Right cardiac atrium (tissue), 5 donors: Measurements from ENCODE around the gene HIF1AN. TPM values are rescaled to one million over a fixed set of nuclear protein-coding genes. Genes with fewer than 3 reads are reported as not detected.
A peak's percentile ranks its signal among the peaks of the same experiment; 100 is the strongest.

Source experiments
- ATAC-seq, 2 donors: fragments of 200-7000 bp; cut with Tn5 transposase; one replicate each; pipeline versions ENCODE4 v1.8.0 to v1.9.1; 2020; ENCODE audit warnings: moderate library complexity in 2 of 2, mild to moderate bottlenecking in 1 of 2
- DNase-seq, 3 donors: peaks; one replicate each; pipeline ENCODE4 v3.0.0-alpha.2; 2020
- H3K27ac ChIP-seq: one replicate; pipeline ENCODE4 v1.5.1; 2013; ENCODE audit warnings: mild to moderate bottlenecking, low read length, control low read depth, moderate library complexity
- H3K27me3 ChIP-seq: one replicate; pipeline ENCODE4 v1.6.1; 2013; ENCODE audit not compliant: control insufficient read depth, insufficient read depth
- H3K4me1 ChIP-seq: one replicate; pipeline ENCODE4 v1.6.1; 2013; ENCODE audit warnings: low read length; ENCODE audit not compliant: control insufficient read depth, insufficient read depth
- H3K4me3 ChIP-seq: one replicate; pipeline ENCODE4 v1.5.1; 2013; ENCODE audit warnings: low read length, control low read depth
- H3K9me3 ChIP-seq: one replicate; pipeline ENCODE4 v1.6.1; 2013; ENCODE audit warnings: low read length; ENCODE audit not compliant: control insufficient read depth
- WGBS: extraction: QIAGEN DNeasy Blood & Tissue Kit; methylation state at CpG from one replicate; pipeline ENCODE4 v1.1.7; 2013; 5-methylcytosine and 5-hydroxymethylcytosine counted together
- intact Hi-C, 4 donors: fragments of 100-400 bp; cut with DNase I; formaldehyde crosslinking; loops; one replicate each; pipeline versions ENCODE4 v1.11.0 to v1.14.0; 2022 to 2023
- long read RNA-seq, 4 donors: library from polyadenylated mRNA; unstranded; transcript quantifications; one replicate each; pipeline ENCODE4 v2.0.0, GENCODE V29; 2020 to 2021
- polyA plus RNA-seq: library from polyadenylated mRNA; stranded (reverse); fragments of 200-250 nt; gene quantifications from one replicate; pipeline ENCODE4 v1.2.3, GENCODE V29; 2013
- total RNA-seq, 4 donors: library from RNA; stranded (reverse); fragmentation: NEBNext Ultra II Directional; extraction: Animal tissue kit (Norgen Biotek cat#: 25700); gene quantifications; one replicate each; pipeline ENCODE4 v1.2.1, GENCODE V29; 2021
- donor health status: healthy with polysubstance abuse.
- donor health status: DM: no; HTN: yes; CAD: no.
- donor health status: DM: no; HTN: no; CAD: no.
- donor health status: DM: no; HTN: yes; CAD: no; lungs with severe emphysema.
- donor health status: DM: yes; HTN: yes; CAD: no.

Gene HIF1AN
- total RNA-seq (10 to 100 TPM; 32.1 to 41.1 (median 35.5) TPM), polyA plus RNA-seq (9.5 TPM)
- long read RNA-seq, donor 1, full-length matches to known transcripts = 134 of 166 reads
- long read RNA-seq, donor 1, partial matches to known transcripts = 17 of 166 reads
- long read RNA-seq, donor 1, other reads (novel, unspliced or antisense) = 15 of 166 reads
- long read RNA-seq, donor 2, full-length matches to known transcripts = 63 of 81 reads
- long read RNA-seq, donor 2, partial matches to known transcripts = 1 of 81 reads
- long read RNA-seq, donor 2, other reads (novel, unspliced or antisense) = 17 of 81 reads
- long read RNA-seq, donor 3, full-length matches to known transcripts = 319 of 382 reads
- long read RNA-seq, donor 3, partial matches to known transcripts = 13 of 382 reads
- long read RNA-seq, donor 3, other reads (novel, unspliced or antisense) = 50 of 382 reads
- long read RNA-seq, donor 4, full-length matches to known transcripts = 42 of 57 reads
- long read RNA-seq, donor 4, partial matches to known transcripts = 2 of 57 reads
- long read RNA-seq, donor 4, other reads (novel, unspliced or antisense) = 13 of 57 reads

- ATAC-seq (peak; percentile 97), DNase-seq (peak; percentile 90 to 95 (median 93))
- Histone ChIP-seq H3K9me3 (no peaks in the 10 kb centered on the region), H3K27ac (peak within 1 kb of the TSS; percentile 31), H3K27me3 (no peaks in the 10 kb centered on the region), H3K4me1 (no peaks in the 10 kb centered on the region), H3K4me3 (peak within 1 kb of the TSS; percentile 77)
- under 1% methylated on average over 35 of the region's 35 CpGs for WGBS
- intact Hi-C loops = no loop called here
Observed at GRCh38 chr10:100535715-100536353, at the start of gene HIF1AN. Gene HIF1AN (plus strand): TSS chr10:100535943. CDS start chr10:100535959, 16 bp downstream.

- Histone ChIP-seq H3K4me3 (no peak overlapping the region), H3K27ac (no peak overlapping the region), H3K4me1 (no peaks in the 10 kb centered on the region), H3K27me3 (no peaks in the 10 kb centered on the region), H3K9me3 (no peaks in the 10 kb centered on the region)
- intact Hi-C loops = no loop called here
- 90% methylated on average over 6 of the region's 6 CpGs for WGBS
- DNase-seq (no peak), ATAC-seq (no peak)
Observed at GRCh38 chr10:100487529-100487928, 48.2 kb upstream of the HIF1AN start.

- WGBS = 83% methylated on average over 5 of the region's 5 CpGs
- H3K4me3 ChIP-seq = no peak overlapping the region
- no peaks in the 10 kb centered on the region for H3K4me1 ChIP-seq
- no peak overlapping the region for H3K27ac ChIP-seq
- H3K27me3 ChIP-seq = no peaks in the 10 kb centered on the region
- no peaks in the 10 kb centered on the region for H3K9me3 ChIP-seq
- no peak for DNase-seq
- ATAC-seq = no peak
- intact Hi-C loops = no loop called here
Observed at GRCh38 chr10:100489396-100489795, 46.3 kb upstream of the HIF1AN start.

- Histone ChIP-seq H3K27me3 (no peaks in the 10 kb centered on the region), H3K4me1 (no peaks in the 10 kb centered on the region), H3K9me3 (no peaks in the 10 kb centered on the region), H3K27ac (no peak overlapping the region), H3K4me3 (no peak overlapping the region)
- ATAC-seq = no peak
- 84% methylated on average over 2 of the region's 2 CpGs for WGBS
- no peak for DNase-seq
- intact Hi-C loops = no loop called here
Observed at GRCh38 chr10:100490531-100490930, 45.2 kb upstream of the HIF1AN start.

- H3K27me3 ChIP-seq = no peaks in the 10 kb centered on the region
- no peaks in the 10 kb centered on the region for H3K9me3 ChIP-seq
- WGBS = 98% methylated on average over 2 of the region's 2 CpGs
- DNase-seq = no peak
- intact Hi-C loops = no loop called here
- H3K4me3 ChIP-seq = no peak overlapping the region
- H3K4me1 ChIP-seq = no peaks in the 10 kb centered on the region
- no peak overlapping the region for H3K27ac ChIP-seq
- no peak for ATAC-seq
Observed at GRCh38 chr10:100496567-100496966, 39.2 kb upstream of the HIF1AN start.

- H3K9me3 ChIP-seq = no peaks in the 10 kb centered on the region
- H3K27me3 ChIP-seq = no peaks in the 10 kb centered on the region
- H3K4me1 ChIP-seq = no peaks in the 10 kb centered on the region
- no peak overlapping the region for H3K4me3 ChIP-seq
- no peak overlapping the region for H3K27ac ChIP-seq
- WGBS = 96% methylated on average over 4 of the region's 4 CpGs
- ATAC-seq (no peak), DNase-seq (no peak)
- intact Hi-C loops = no loop called here
Observed at GRCh38 chr10:100498059-100498458, 37.7 kb upstream of the HIF1AN start.

- no peaks in the 10 kb centered on the region for H3K4me1 ChIP-seq
- DNase-seq (no peak), ATAC-seq (no peak)
- H3K9me3 ChIP-seq = no peaks in the 10 kb centered on the region
- no peak overlapping the region for H3K27ac ChIP-seq
- intact Hi-C loops = loop anchor here in 1 of 4 donors (10.0 kb wide), 1 partner anchor 167 kb away; the partner anchor contains the start of gene PKD2L1
- no peak overlapping the region for H3K4me3 ChIP-seq
- no peaks in the 10 kb centered on the region for H3K27me3 ChIP-seq
Observed at GRCh38 chr10:100501423-100501822, 34.3 kb upstream of the HIF1AN start.

- H3K9me3 ChIP-seq = no peaks in the 10 kb centered on the region
Observed at GRCh38 chr10:100502926-100503494, 32.7 kb upstream of the HIF1AN start.

GRCh38 chr10:100504096-100504495, 31.6 kb upstream of the HIF1AN start:
- Histone ChIP-seq H3K27ac (no peak overlapping the region), H3K4me1 (no peaks in the 10 kb centered on the region), H3K4me3 (no peak overlapping the region), H3K9me3 (no peaks in the 10 kb centered on the region), H3K27me3 (no peaks in the 10 kb centered on the region)
- 65% methylated on average over 5 of the region's 5 CpGs for WGBS
- ATAC-seq (no peak), DNase-seq (no peak)
- intact Hi-C loops = loop anchor here in 1 of 4 donors (10.0 kb wide), 1 partner anchor 169 kb away; the partner anchor contains the start of gene PKD2L1

More at GRCh38 chr10:100502926-100503494, 32.7 kb upstream of the HIF1AN start:
- Histone ChIP-seq H3K4me3 (no peak overlapping the region), H3K27me3 (no peaks in the 10 kb centered on the region), H3K4me1 (no peaks in the 10 kb centered on the region), H3K27ac (no peak overlapping the region)
- WGBS = 89% methylated on average over 1 of the region's 1 CpG
- intact Hi-C loops = loop anchor here in 1 of 4 donors (10.0 kb wide), 1 partner anchor 168 kb away; the partner anchor contains the start of gene PKD2L1
- DNase-seq (no peak), ATAC-seq (no peak)

GRCh38 chr10:100505164-100505563, 30.6 kb upstream of the HIF1AN start:
- H3K4me3 ChIP-seq = no peak overlapping the region
- 99% methylated on average over 2 of the region's 2 CpGs for WGBS
- H3K27ac ChIP-seq = no peak overlapping the region
- no peaks in the 10 kb centered on the region for H3K9me3 ChIP-seq
- intact Hi-C loops = loop anchor here in 1 of 4 donors (10.0 kb wide), 1 partner anchor 170 kb away; the partner anchor contains the start of gene PKD2L1
- DNase-seq (no peak), ATAC-seq (no peak)
- H3K27me3 ChIP-seq = no peaks in the 10 kb centered on the region
- H3K4me1 ChIP-seq = no peaks in the 10 kb centered on the region
